Pancreas (tissue), 10 donors: ENCODE results near the gene RABGAP1L. TPM values are rescaled to one million over a fixed set of nuclear protein-coding genes. Genes with fewer than 3 reads are reported as not detected.

ENCODE experiments used
- ATAC-seq, 4 donors: fragments of 200-7000 bp; cut with Tn5 transposase; one replicate each; pipeline versions ENCODE4 v1.8.0 to v1.9.1; 2020; ENCODE audit warnings: mild to moderate bottlenecking in 4 of 4, moderate library complexity in 4 of 4
- DNase-seq, 6 donors: peaks; one replicate each; pipeline ENCODE4 v3.0.0-alpha.2; 2020
- FAIRE-seq: peaks from 2 replicates; lab custom pipeline; 2012; peaks lifted over from hg19 to GRCh38; lab: Jason Lieb, UNC
- H3K27ac ChIP-seq, 4 donors: fragments of 200-600 bp; sonication (generic); 1 replicate in 3 of 4; 2 replicates in 1 of 4; pipeline versions ENCODE4 v1.5.0 to v1.8.0; 2020
- H3K27me3 ChIP-seq, 4 donors: fragments of 200-600 bp; one replicate each; pipeline ENCODE4 v1.8.0; 2021
- H3K36me3 ChIP-seq, 3 donors: fragments of 200-600 bp; sonication (generic) in 1 of 3; one replicate each; pipeline versions ENCODE4 v1.5.0 to v1.8.0; 2020 to 2021
- H3K4me1 ChIP-seq, 3 donors: fragments of 200-600 bp; one replicate each; pipeline ENCODE4 v1.8.0; 2021
- H3K4me3 ChIP-seq, 4 donors: fragments of 200-600 bp; sonication (generic) in 2 of 4; one replicate each; pipeline versions ENCODE4 v1.5.0 to v1.8.0; 2020 to 2021
- H3K9me3 ChIP-seq, 4 donors: fragments of 200-600 bp; one replicate each; pipeline ENCODE4 v1.8.0; 2021
- WGBS, 2 donors: extraction: QIAGEN DNeasy Blood & Tissue Kit; methylation state at CpG; one replicate each; pipeline ENCODE4 v1.1.7; 2013; 5-methylcytosine and 5-hydroxymethylcytosine counted together
- intact Hi-C, 3 donors: fragments of 100-400 bp; cut with DNase I; formaldehyde crosslinking; loops; one replicate each; pipeline versions ENCODE4 v1.11.1 to v1.14.2; 2022
- polyA plus RNA-seq, 2 donors: library from polyadenylated mRNA; stranded (reverse); fragments of 200-250 nt; gene quantifications; one replicate each; pipeline ENCODE4 v1.2.3, GENCODE V29; 2013
- total RNA-seq, 6 donors: library from RNA; stranded (reverse); fragmentation: NEBNext Ultra II Directional in 4 of 6; extraction: Animal tissue kit (Norgen Biotek cat#: 25700) in 4 of 6; gene quantifications; one replicate each; pipeline versions ENCODE4 v1.2.1 to v1.2.4, GENCODE V29; 2021 to 2023
- TF ChIP-seq, protein P1 (sequence below), 4 donors: fragments of 200-600 bp; sonication (generic) in 3 of 4; IDR thresholded peaks; one replicate each; pipeline versions ENCODE4 v1.5.0 to v1.8.0; 2021; ENCODE audit warnings: antibody characterized with exemption in 4 of 4
- donor health status: healthy with polysubstance abuse.
- donor health status: DM: no; HTN: no; CAD: no; lungs with moderate emphysema.
- donor health status: DM: no; HTN: no; CAD: no.
- donor health status: control.
- donor health status: control.
- donor health status: Bipolar disorder and iron deficiency.
- donor health status: DM: yes; HTN: yes; CAD: no.
- donor health status: DM: no; HTN: no; CAD: no.
- donor health status: DM: no; HTN: no; CAD: no.
- donor health status: DM: yes; HTN: yes; CAD: no.

RABGAP1L gene
- total and polyA plus RNA-seq, 8 donors = 13.9 to 64.8 (median 36.1) TPM

DNA sequence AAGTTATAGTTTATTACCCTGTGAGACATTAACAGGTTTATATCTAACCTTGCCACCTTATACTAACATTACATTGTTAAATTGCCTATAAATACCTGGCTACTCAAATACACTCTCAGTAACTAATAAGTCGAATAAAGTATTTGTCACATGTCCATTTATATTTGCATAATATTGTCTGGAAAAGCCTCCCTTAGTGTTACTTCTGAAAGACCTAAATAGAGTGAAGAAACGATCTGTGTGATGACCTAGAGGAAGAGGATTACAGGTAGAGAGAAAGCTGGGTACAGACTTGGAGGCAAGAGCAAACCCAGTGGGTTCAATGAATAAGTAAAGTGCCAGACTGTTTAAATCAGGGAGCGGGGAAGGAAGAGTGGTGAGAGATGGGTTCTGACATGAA lies 837.7 kb downstream of the RABGAP1L start:
- H3K36me3 ChIP-seq = no peaks in the 10 kb centered on the region
- no peaks in the 10 kb centered on the region for H3K9me3 ChIP-seq
- no peak overlapping the region for H3K27ac ChIP-seq
- TF ChIP-seq, protein P1, sequence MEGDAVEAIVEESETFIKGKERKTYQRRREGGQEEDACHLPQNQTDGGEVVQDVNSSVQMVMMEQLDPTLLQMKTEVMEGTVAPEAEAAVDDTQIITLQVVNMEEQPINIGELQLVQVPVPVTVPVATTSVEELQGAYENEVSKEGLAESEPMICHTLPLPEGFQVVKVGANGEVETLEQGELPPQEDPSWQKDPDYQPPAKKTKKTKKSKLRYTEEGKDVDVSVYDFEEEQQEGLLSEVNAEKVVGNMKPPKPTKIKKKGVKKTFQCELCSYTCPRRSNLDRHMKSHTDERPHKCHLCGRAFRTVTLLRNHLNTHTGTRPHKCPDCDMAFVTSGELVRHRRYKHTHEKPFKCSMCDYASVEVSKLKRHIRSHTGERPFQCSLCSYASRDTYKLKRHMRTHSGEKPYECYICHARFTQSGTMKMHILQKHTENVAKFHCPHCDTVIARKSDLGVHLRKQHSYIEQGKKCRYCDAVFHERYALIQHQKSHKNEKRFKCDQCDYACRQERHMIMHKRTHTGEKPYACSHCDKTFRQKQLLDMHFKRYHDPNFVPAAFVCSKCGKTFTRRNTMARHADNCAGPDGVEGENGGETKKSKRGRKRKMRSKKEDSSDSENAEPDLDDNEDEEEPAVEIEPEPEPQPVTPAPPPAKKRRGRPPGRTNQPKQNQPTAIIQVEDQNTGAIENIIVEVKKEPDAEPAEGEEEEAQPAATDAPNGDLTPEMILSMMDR (IDR thresholded peaks at IDR 0.05) = no peak
- no peak for FAIRE-seq
- ATAC-seq = no peak
- H3K27me3 ChIP-seq = no peaks in the 10 kb centered on the region
- H3K4me3 ChIP-seq = no peak overlapping the region
- DNase-seq = no peak
- peaks cover 0 to 14% (median 4%) of the 10 kb centered on the region in 3 donors for H3K4me1 ChIP-seq
- intact Hi-C loops = no loop called here
- WGBS, 2 donors = 61 to 68% methylated on average over 3 of the region's 3 CpGs

DNA sequence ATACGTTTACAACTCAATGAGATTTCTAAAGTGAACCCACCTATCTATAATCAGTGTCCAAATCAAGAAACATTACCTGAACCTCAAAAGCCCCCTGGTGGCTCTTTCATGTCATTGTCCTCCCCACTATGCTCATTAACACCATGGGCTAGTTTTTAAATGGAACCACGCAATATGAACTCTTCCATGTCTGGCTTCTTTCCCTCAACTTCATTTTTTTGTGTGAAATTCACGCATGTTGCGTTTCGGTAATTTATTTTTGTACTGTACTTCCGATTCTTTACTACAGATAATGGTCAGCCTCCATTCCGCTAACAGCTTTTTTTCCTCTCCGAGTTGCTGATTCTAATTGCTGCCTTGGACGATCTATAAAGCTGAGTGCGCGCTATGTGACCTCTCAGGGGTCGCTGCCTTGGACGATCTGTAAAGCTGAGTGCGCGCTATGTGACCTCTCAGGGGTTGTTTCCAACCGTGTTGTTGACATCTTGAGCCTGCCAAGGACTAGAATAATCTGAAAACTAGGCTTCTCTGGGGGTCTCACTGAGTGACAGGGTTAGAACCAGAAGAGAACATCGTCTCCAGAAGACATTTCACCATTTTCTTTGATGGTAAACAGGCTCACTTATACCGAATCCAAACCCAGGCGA lies 839.4 kb downstream of the RABGAP1L start:
- Histone ChIP-seq H3K36me3 (no peaks in the 10 kb centered on the region), H3K27ac (peak overlapping the region; percentile 99 to 100 (median 99)), H3K9me3 (no peaks in the 10 kb centered on the region), H3K4me1 (peaks cover 0 to 22% (median 9%) of the 10 kb centered on the region in 3 donors), H3K27me3 (no peaks in the 10 kb centered on the region), H3K4me3 (peak overlapping the region; percentile 19 to 87 (median 53))
- intact Hi-C loops = no loop called here
- TF ChIP-seq, protein P1 (IDR thresholded peaks at IDR 0.05) = peak; percentile 58 to 86 (median 78)
- peak; percentile 20 to 61 (median 46) for ATAC-seq
- peak in 3 of 6 donors; percentile 35 to 48 (median 44) for DNase-seq
- no peak for FAIRE-seq
- 4 to 7% methylated on average over 19 of the region's 19 CpGs for WGBS, 2 donors

GRCh38 chr1:174999216-174999935 lies 840.1 kb downstream of the RABGAP1L start:
- intact Hi-C loops = no loop called here

DNA sequence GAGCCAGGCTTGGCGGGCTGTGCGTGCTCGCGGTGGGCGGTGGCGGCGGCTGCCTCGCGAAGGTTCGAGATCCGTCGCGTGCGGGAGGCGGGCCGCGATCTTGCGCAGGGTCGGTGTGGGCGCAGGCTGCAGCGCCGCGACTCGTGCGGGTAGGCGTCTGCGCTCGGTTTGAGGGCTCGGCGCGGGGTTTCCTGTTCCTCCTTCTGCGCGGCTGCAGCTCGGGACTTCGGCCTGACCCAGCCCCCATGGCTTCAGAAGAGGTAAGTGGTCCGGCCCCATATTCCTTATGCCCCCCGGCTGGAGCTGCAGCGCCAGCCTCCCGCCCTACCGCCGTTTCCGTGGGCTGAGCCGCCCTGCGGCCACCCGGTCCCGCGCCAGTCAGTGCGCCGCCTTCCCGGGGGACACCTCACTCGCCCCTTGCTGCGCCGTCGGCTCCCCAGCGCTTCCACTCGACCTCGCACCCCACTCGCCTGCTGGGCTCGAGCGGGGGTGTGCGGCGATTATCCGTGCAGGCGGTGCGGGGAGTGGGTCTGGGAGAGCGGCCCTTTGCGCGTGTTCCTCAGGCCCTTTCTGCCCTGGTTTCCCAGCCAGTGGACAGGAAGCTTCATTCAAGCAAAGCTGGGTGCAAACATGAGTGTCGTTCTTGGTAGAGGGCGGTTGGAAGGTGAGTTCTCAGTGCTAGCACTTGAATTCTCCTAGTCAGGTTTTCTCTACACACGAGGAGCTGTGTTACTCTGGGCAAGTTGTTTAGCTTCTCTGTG lies 840.8 kb downstream of the RABGAP1L start, which contains the start of gene CACYBP:
TSS of gene CACYBP (plus strand) at position 12 of the 761 bp plus-strand sequence. CDS start at position 246, 234 bp downstream.
- peak within 1 kb of the TSS; percentile 99 to 100 (median 99) for H3K27ac ChIP-seq
- H3K4me3 ChIP-seq = peak within 1 kb of the TSS; percentile 70 to 87 (median 84)
- H3K4me1 ChIP-seq = peaks cover 0 to 24% (median 12%) of the 10 kb centered on the region in 3 donors
- ATAC-seq (peak; percentile 11 to 27 (median 16)), FAIRE-seq (no peak), DNase-seq (peak in 3 of 6 donors; percentile 66 to 89 (median 80))
- H3K9me3 ChIP-seq = no peaks in the 10 kb centered on the region
- no peaks in the 10 kb centered on the region for H3K27me3 ChIP-seq
- H3K36me3 ChIP-seq = no peaks in the 10 kb centered on the region
- intact Hi-C loops = no loop called here
- 0% methylated on average over 68 to 71 of the region's 71 CpGs for WGBS, 2 donors
- TF ChIP-seq, protein P1 (IDR thresholded peaks at IDR 0.05) = no peak

More at GRCh38 chr1:174999216-174999935, 840.1 kb downstream of the RABGAP1L start:
- no peaks in the 10 kb centered on the region for H3K36me3 ChIP-seq
- no peaks in the 10 kb centered on the region for H3K9me3 ChIP-seq
- TF ChIP-seq, protein P1 (IDR thresholded peaks at IDR 0.05) = no peak
- ATAC-seq (peak; percentile 83 to 90 (median 84)), DNase-seq (peak; percentile 97 to 98 (median 98)), FAIRE-seq (peak; percentile 57)
- H3K4me1 ChIP-seq = peaks cover 0 to 24% (median 12%) of the 10 kb centered on the region in 3 donors
- peak overlapping the region; percentile 99 to 100 (median 99) for H3K27ac ChIP-seq
- WGBS, 2 donors = 0% methylated on average over 58 of the region's 58 CpGs
- peak overlapping the region; percentile 19 to 87 (median 76) for H3K4me3 ChIP-seq
- no peaks in the 10 kb centered on the region for H3K27me3 ChIP-seq
